ENCODE measurements around the gene KHNYN. TPM values are rescaled to one million over a fixed set of nuclear protein-coding genes. Genes with fewer than 3 reads are reported as not detected.

Gene KHNYN
- total and polyA plus RNA-seq, 4 donors = 15.2 to 64.9 (median 42.3) TPM

- Histone ChIP-seq H3K4me1 (ENCODE audit: control insufficient read depth in 1 of 2, insufficient read depth in 2 of 2, low read length in 2 of 2) (no peaks in the 10 kb centered on the region), H3K27ac (ENCODE audit: low read depth in 1 of 2, low read length in 2 of 2) (no peak overlapping the region), H3K36me3 (ENCODE audit: control insufficient read depth in 1 of 2, insufficient read depth in 2 of 2, low read length in 1 of 2) (peaks cover 0 to 2% of the 10 kb centered on the region in 2 donors), H3K4me3 (ENCODE audit: low read length in 2 of 2) (no peak overlapping the region), H3K27me3 (ENCODE audit: control insufficient read depth in 1 of 2, insufficient read depth in 2 of 2, low read length in 1 of 2) (no peaks in the 10 kb centered on the region), H3K9me3 (ENCODE audit: control insufficient read depth, low read length) (no peaks in the 10 kb centered on the region)
- intact Hi-C loops (cut with DNase I) = no loop called here
- DNase-seq (no peak), ATAC-seq (ENCODE audit: low FRiP score) (no peak)
- WGBS, 2 donors = 93 to 94% methylated on average over 18 of the region's 18 CpGs
Observed at GRCh38 chr14:24407608-24408325, 22.0 kb upstream of the KHNYN start.

- Histone ChIP-seq H3K27ac (ENCODE audit: low read depth in 1 of 2, low read length in 2 of 2) (no peak overlapping the region), H3K9me3 (ENCODE audit: control insufficient read depth, low read length) (no peaks in the 10 kb centered on the region), H3K36me3 (ENCODE audit: control insufficient read depth in 1 of 2, insufficient read depth in 2 of 2, low read length in 1 of 2) (peaks cover 0 to 2% of the 10 kb centered on the region in 2 donors), H3K4me1 (ENCODE audit: control insufficient read depth in 1 of 2, insufficient read depth in 2 of 2, low read length in 2 of 2) (no peaks in the 10 kb centered on the region), H3K27me3 (ENCODE audit: control insufficient read depth in 1 of 2, insufficient read depth in 2 of 2, low read length in 1 of 2) (no peaks in the 10 kb centered on the region), H3K4me3 (ENCODE audit: low read length in 2 of 2) (no peak overlapping the region)
- 79 to 80% methylated on average over 3 of the region's 3 CpGs for WGBS, 2 donors
- intact Hi-C loops (cut with DNase I) = no loop called here
- ATAC-seq (ENCODE audit: low FRiP score) (no peak), DNase-seq (no peak)
Observed at GRCh38 chr14:24408764-24409163, 21.0 kb upstream of the KHNYN start.

GRCh38 chr14:24409192-24409591 is 20.6 kb upstream of the KHNYN start:
- Histone ChIP-seq H3K9me3 (ENCODE audit: control insufficient read depth, low read length) (no peaks in the 10 kb centered on the region), H3K4me3 (ENCODE audit: low read length in 2 of 2) (no peak overlapping the region), H3K27me3 (ENCODE audit: control insufficient read depth in 1 of 2, insufficient read depth in 2 of 2, low read length in 1 of 2) (no peaks in the 10 kb centered on the region), H3K36me3 (ENCODE audit: control insufficient read depth in 1 of 2, insufficient read depth in 2 of 2, low read length in 1 of 2) (peaks cover 0 to 2% of the 10 kb centered on the region in 2 donors), H3K27ac (ENCODE audit: low read depth in 1 of 2, low read length in 2 of 2) (no peak overlapping the region), H3K4me1 (ENCODE audit: control insufficient read depth in 1 of 2, insufficient read depth in 2 of 2, low read length in 2 of 2) (no peaks in the 10 kb centered on the region)
- no peak for DNase-seq
- intact Hi-C loops (cut with DNase I) = no loop called here
- ATAC-seq (ENCODE audit: low FRiP score) = no peak
- WGBS, 2 donors = 79 to 82% methylated on average over 6 of the region's 6 CpGs

GRCh38 chr14:24409956-24410355 is 19.8 kb upstream of the KHNYN start:
- Histone ChIP-seq H3K9me3 (ENCODE audit: control insufficient read depth, low read length) (no peaks in the 10 kb centered on the region), H3K27ac (ENCODE audit: low read depth in 1 of 2, low read length in 2 of 2) (no peak overlapping the region), H3K4me1 (ENCODE audit: control insufficient read depth in 1 of 2, insufficient read depth in 2 of 2, low read length in 2 of 2) (no peaks in the 10 kb centered on the region), H3K36me3 (ENCODE audit: control insufficient read depth in 1 of 2, insufficient read depth in 2 of 2, low read length in 1 of 2) (peaks cover 0 to 2% of the 10 kb centered on the region in 2 donors), H3K27me3 (ENCODE audit: control insufficient read depth in 1 of 2, insufficient read depth in 2 of 2, low read length in 1 of 2) (no peaks in the 10 kb centered on the region), H3K4me3 (ENCODE audit: low read length in 2 of 2) (no peak overlapping the region)
- DNase-seq (no peak), ATAC-seq (ENCODE audit: low FRiP score) (no peak)
- intact Hi-C loops (cut with DNase I) = no loop called here
- 92 to 95% methylated on average over 10 of the region's 10 CpGs for WGBS, 2 donors

GRCh38 chr14:24411443-24412389 is 18.0 kb upstream of the KHNYN start:
- intact Hi-C loops (cut with DNase I) = no loop called here
- DNase-seq (no peak), ATAC-seq (ENCODE audit: low FRiP score) (no peak)
- Histone ChIP-seq H3K36me3 (ENCODE audit: control insufficient read depth in 1 of 2, insufficient read depth in 2 of 2, low read length in 1 of 2) (peaks cover 0 to 2% of the 10 kb centered on the region in 2 donors), H3K4me3 (ENCODE audit: low read length in 2 of 2) (no peak overlapping the region), H3K27me3 (ENCODE audit: control insufficient read depth in 1 of 2, insufficient read depth in 2 of 2, low read length in 1 of 2) (no peaks in the 10 kb centered on the region), H3K27ac (ENCODE audit: low read depth in 1 of 2, low read length in 2 of 2) (no peak overlapping the region), H3K4me1 (ENCODE audit: control insufficient read depth in 1 of 2, insufficient read depth in 2 of 2, low read length in 2 of 2) (no peaks in the 10 kb centered on the region), H3K9me3 (ENCODE audit: control insufficient read depth, low read length) (no peaks in the 10 kb centered on the region)
- WGBS, 2 donors = 75 to 76% methylated on average over 16 of the region's 16 CpGs

- peaks cover 0 to 2% of the 10 kb centered on the region in 2 donors for H3K36me3 ChIP-seq (ENCODE audit: control insufficient read depth in 1 of 2, insufficient read depth in 2 of 2, low read length in 1 of 2)
- H3K4me1 ChIP-seq (ENCODE audit: control insufficient read depth in 1 of 2, insufficient read depth in 2 of 2, low read length in 2 of 2) = no peaks in the 10 kb centered on the region
- ATAC-seq (ENCODE audit: low FRiP score) (no peak), DNase-seq (no peak)
- intact Hi-C loops (cut with DNase I) = no loop called here
- H3K27ac ChIP-seq (ENCODE audit: low read depth in 1 of 2, low read length in 2 of 2) = no peak overlapping the region
- H3K4me3 ChIP-seq (ENCODE audit: low read length in 2 of 2) = no peak overlapping the region
- no peaks in the 10 kb centered on the region for H3K9me3 ChIP-seq (ENCODE audit: control insufficient read depth, low read length)
- no peaks in the 10 kb centered on the region for H3K27me3 ChIP-seq (ENCODE audit: control insufficient read depth in 1 of 2, insufficient read depth in 2 of 2, low read length in 1 of 2)
- 55 to 58% methylated on average over 1 of the region's 1 CpG for WGBS, 2 donors
Observed at GRCh38 chr14:24414077-24414476, 15.7 kb upstream of the KHNYN start.

GRCh38 chr14:24414732-24415420 is 14.9 kb upstream of the KHNYN start:
- H3K4me1 ChIP-seq (ENCODE audit: control insufficient read depth in 1 of 2, insufficient read depth in 2 of 2, low read length in 2 of 2) = no peaks in the 10 kb centered on the region
- H3K9me3 ChIP-seq (ENCODE audit: control insufficient read depth, low read length) = no peaks in the 10 kb centered on the region
- DNase-seq = no peak
- no peak for ATAC-seq (ENCODE audit: low FRiP score)
- H3K27me3 ChIP-seq (ENCODE audit: control insufficient read depth in 1 of 2, insufficient read depth in 2 of 2, low read length in 1 of 2) = no peaks in the 10 kb centered on the region
- H3K36me3 ChIP-seq (ENCODE audit: control insufficient read depth in 1 of 2, insufficient read depth in 2 of 2, low read length in 1 of 2) = no peaks in the 10 kb centered on the region
- 87 to 89% methylated on average over 14 to 15 of the region's 15 CpGs for WGBS, 2 donors
- no peak overlapping the region for H3K27ac ChIP-seq (ENCODE audit: low read depth in 1 of 2, low read length in 2 of 2)
- H3K4me3 ChIP-seq (ENCODE audit: low read length in 2 of 2) = no peak overlapping the region
- intact Hi-C loops (cut with DNase I) = loop anchor here in 1 of 2 donors (5.0 kb wide), 1 partner anchor 163 kb away; no protein-coding TSS in a partner anchor

- no peak for ATAC-seq (ENCODE audit: low FRiP score)
Observed at GRCh38 chr14:24415421-24416253, 14.1 kb upstream of the KHNYN start.

More at GRCh38 chr14:24415421-24416253, 14.1 kb upstream of the KHNYN start:
- Histone ChIP-seq H3K4me3 (ENCODE audit: low read length in 2 of 2) (no peak overlapping the region), H3K36me3 (ENCODE audit: control insufficient read depth in 1 of 2, insufficient read depth in 2 of 2, low read length in 1 of 2) (no peaks in the 10 kb centered on the region), H3K4me1 (ENCODE audit: control insufficient read depth in 1 of 2, insufficient read depth in 2 of 2, low read length in 2 of 2) (no peaks in the 10 kb centered on the region), H3K27me3 (ENCODE audit: control insufficient read depth in 1 of 2, insufficient read depth in 2 of 2, low read length in 1 of 2) (no peaks in the 10 kb centered on the region), H3K9me3 (ENCODE audit: control insufficient read depth, low read length) (no peaks in the 10 kb centered on the region), H3K27ac (ENCODE audit: low read depth in 1 of 2, low read length in 2 of 2) (no peak overlapping the region)
- intact Hi-C loops (cut with DNase I) = loop anchor here in 1 of 2 donors (5.0 kb wide), 1 partner anchor 163 kb away; no protein-coding TSS in a partner anchor
- WGBS, 2 donors = 87% methylated on average over 25 of the region's 25 CpGs
- no peak for DNase-seq

Measured in aorta (tissue), 5 donors.